IMR-90 (cell line): ENCODE measurements around the gene KMT2A. TPM values are rescaled to one million over a fixed set of nuclear protein-coding genes. Genes with fewer than 3 reads are reported as not detected.

Experiments
- ATAC-seq: fragments of 200-7000 bp; cut with Tn5 transposase; 2 replicates; pipeline ENCODE4 v1.9.1; 2020; ENCODE audit warnings: low read depth, mild to moderate bottlenecking, moderate library complexity
- BruUV-seq: library from RNA; stranded (reverse); fragments of 400-500 nt; replicated peaks from 2 replicates; lab custom pipeline; 2021; lab: Mats Ljungman, UMichigan
- CTCF ChIA-PET: fragments of 300-600 bp; formaldehyde crosslinking; extraction: SDS; loops from one replicate; lab custom pipeline; 2021; ENCODE audit warnings: antibody characterized with exemption; lab: Yijun Ruan, JAX
- POLR2A ChIA-PET: fragments of 300-600 bp; sonication (Branson Sonifier 250); formaldehyde crosslinking; loops from one replicate; lab custom pipeline; 2022; ENCODE audit warnings: antibody characterized with exemption; ENCODE audit not compliant: unreplicated experiment; lab: Charles Lee
- DNase-seq: peaks from one replicate; pipeline ENCODE4 v3.0.0; 2013
- H2AFZ ChIP-seq: replicated peaks from 2 replicates; pipeline ENCODE3; 2013; ENCODE audit warnings: low read length, mild to moderate bottlenecking; ENCODE audit not compliant: poor library complexity
- H2AK5ac ChIP-seq: 2 replicates; pipeline ENCODE4 v1.6.1; 2013; ENCODE audit warnings: low read depth, low read length, inconsistent platforms
- H2AK9ac ChIP-seq: replicated peaks from 2 replicates; pipeline ENCODE3; 2013; ENCODE audit warnings: mild to moderate bottlenecking, low read depth, low read length, moderate library complexity; ENCODE audit not compliant: poor library complexity
- H2BK120ac ChIP-seq: 2 replicates; pipeline ENCODE4 v1.6.1; 2013; ENCODE audit warnings: low read depth, low read length, inconsistent platforms
- H2BK15ac ChIP-seq: 3 replicates; pipeline ENCODE4 v1.6.1; 2013; ENCODE audit warnings: low read depth, low read length, inconsistent platforms
- H2BK20ac ChIP-seq: 2 replicates; pipeline ENCODE4 v1.6.1; 2013; ENCODE audit warnings: low read depth, mild to moderate bottlenecking, inconsistent platforms, low read length, moderate library complexity
- H2BK5ac ChIP-seq: 2 replicates; pipeline ENCODE4 v1.6.1; 2013; ENCODE audit warnings: mild to moderate bottlenecking, low read depth, low read length, inconsistent platforms; ENCODE audit not compliant: poor library complexity, severe bottlenecking
- H3K14ac ChIP-seq: replicated peaks from 2 replicates; pipeline ENCODE4 v1.6.1; 2013; ENCODE audit warnings: low read depth, low read length, inconsistent platforms
- H3K18ac ChIP-seq: 2 replicates; pipeline ENCODE4 v1.6.1; 2013; ENCODE audit warnings: low read depth, low read length, control low read depth
- H3K23ac ChIP-seq: 2 replicates; pipeline ENCODE4 v1.6.1; 2013; ENCODE audit warnings: low read depth, low read length, inconsistent platforms
- H3K27ac ChIP-seq: 2 replicates; pipeline ENCODE4 v1.5.1; 2013; ENCODE audit warnings: mild to moderate bottlenecking, control low read depth, low read length; ENCODE audit not compliant: insufficient read depth
- H3K27me3 ChIP-seq: 2 replicates; pipeline ENCODE4 v1.6.1; 2013; ENCODE audit warnings: low read length; ENCODE audit not compliant: control insufficient read depth, insufficient read depth
- H3K36me3 ChIP-seq: 2 replicates; pipeline ENCODE4 v1.6.1; 2013; ENCODE audit warnings: low read length, mixed read lengths; ENCODE audit not compliant: control insufficient read depth, insufficient read depth
- H3K4ac ChIP-seq: 2 replicates; pipeline ENCODE4 v1.6.1; 2013; ENCODE audit warnings: low read depth, low read length, inconsistent platforms
- H3K4me1 ChIP-seq: 2 replicates; pipeline ENCODE4 v1.6.1; 2013; ENCODE audit warnings: low read length, mixed read lengths; ENCODE audit not compliant: control insufficient read depth, insufficient read depth
- H3K4me2 ChIP-seq: 2 replicates; pipeline ENCODE4 v1.6.1; 2013; ENCODE audit warnings: low read depth, mild to moderate bottlenecking, control low read depth, low read length, moderate library complexity
- H3K4me3 ChIP-seq: 2 replicates; pipeline ENCODE4 v1.5.1; 2013; ENCODE audit warnings: low read depth, mild to moderate bottlenecking, control low read depth, low read length, moderate library complexity; ENCODE audit not compliant: insufficient read depth
- H3K56ac ChIP-seq: 2 replicates; pipeline ENCODE4 v1.6.1; 2013; ENCODE audit warnings: low read length, inconsistent platforms; ENCODE audit not compliant: insufficient read depth; ENCODE audit errors: extremely low read depth
- H3K79me1 ChIP-seq, 2 experiments: 2 replicates each; pipeline ENCODE4 v1.6.1; 2013; ENCODE audit warnings: low read length in 2 of 2, inconsistent platforms in 1 of 2, low read depth in 1 of 2
- H3K9ac ChIP-seq: 2 replicates; pipeline ENCODE4 v1.6.1; 2013; ENCODE audit warnings: low read depth, low read length, control low read depth
- H3K9me1 ChIP-seq: 2 replicates; pipeline ENCODE4 v1.6.1; 2013; ENCODE audit warnings: low read length, inconsistent platforms; ENCODE audit not compliant: insufficient read depth
- H3K9me3 ChIP-seq: 2 replicates; pipeline ENCODE4 v1.6.1; 2013; ENCODE audit warnings: low read length; ENCODE audit not compliant: control insufficient read depth, insufficient read depth
- H4K20me1 ChIP-seq: 2 replicates; pipeline ENCODE4 v1.6.1; 2013; ENCODE audit warnings: low read length, inconsistent platforms; ENCODE audit not compliant: insufficient read depth
- H4K5ac ChIP-seq: 2 replicates; pipeline ENCODE4 v1.6.1; 2013; ENCODE audit warnings: mild to moderate bottlenecking, low read depth, low read length, control low read depth
- H4K8ac ChIP-seq, 2 experiments: 2 replicates each; pipeline ENCODE4 v1.6.1; 2013; ENCODE audit warnings: low read depth in 2 of 2, low read length in 2 of 2, control low read depth in 1 of 2, inconsistent platforms in 1 of 2
- H4K91ac ChIP-seq: 2 replicates; pipeline ENCODE4 v1.6.1; 2013; ENCODE audit warnings: low read depth, low read length, inconsistent platforms; ENCODE audit not compliant: insufficient read depth
- BHLHE40 ChIP-seq: fragments of 150-350 bp; IDR thresholded peaks from 2 replicates; pipeline ENCODE4 v1.6.1; 2016; ENCODE audit warnings: mild to moderate bottlenecking, low read depth, low read length
- CEBPB ChIP-seq: IDR thresholded peaks from 2 replicates; pipeline ENCODE4 v1.6.1; 2012; ENCODE audit warnings: low read depth, low read length, improper control_type of control experiment
- CHD1 ChIP-seq: IDR thresholded peaks from 2 replicates; pipeline ENCODE4 v1.6.1; 2012; ENCODE audit warnings: low read depth, low read length, improper control_type of control experiment
- MAFK ChIP-seq: IDR thresholded peaks from 2 replicates; pipeline ENCODE4 v1.6.1; 2012; ENCODE audit warnings: low read depth, low read length, improper control_type of control experiment
- MAZ ChIP-seq: IDR thresholded peaks from 2 replicates; pipeline ENCODE4 v1.6.1; 2012; ENCODE audit warnings: low read depth, mild to moderate bottlenecking, low read length, improper control_type of control experiment, moderate library complexity, borderline replicate concordance
- RAD21 ChIP-seq: IDR thresholded peaks from 2 replicates; pipeline ENCODE4 v1.6.1; 2012; ENCODE audit warnings: low read length, improper control_type of control experiment
- RCOR1 ChIP-seq: IDR thresholded peaks from 2 replicates; pipeline ENCODE4 v1.6.1; 2012; ENCODE audit warnings: mild to moderate bottlenecking, low read length, improper control_type of control experiment; ENCODE audit not compliant: insufficient replicate concordance
- WGBS, 2 experiments: methylation state at CpG; one replicate each; pipeline versions ENCODE4 v1.1.5 to v1.1.7; 2013; ENCODE audit warnings: missing lambda C conversion rate in 2 of 2; ENCODE audit not compliant: insufficient read length in 1 of 2; ENCODE audit errors: extremely low coverage in 2 of 2; 5-methylcytosine and 5-hydroxymethylcytosine counted together
- dilution Hi-C: fragments of 300-500 bp; cut with HindIII; formaldehyde crosslinking; loops from one replicate; pipeline ENCODE4 v1.14.3; 2018; ENCODE audit warnings: low sequenced_read_pairs; ENCODE audit not compliant: unreplicated experiment
- in situ Hi-C: fragments of 300-500 bp; cut with MboI; formaldehyde crosslinking; loops from 3 replicates; pipeline ENCODE4 v1.14.3; 2019; ENCODE audit warnings: low sequenced_read_pairs, inconsistent platforms, mixed read lengths
- intact Hi-C: fragments of 100-400 bp; cut with micrococcal nuclease; formaldehyde crosslinking; loops from 2 replicates; pipeline ENCODE4 v1.10.0; 2022
- polyA plus RNA-seq, 3 experiments: library from polyadenylated mRNA; depleted of rRNA; stranded (reverse); fragments of >200 nt; gene quantifications; 2 replicates each; pipeline ENCODE4 v1.2.3, GENCODE V29; 2012; ENCODE audit warnings: low replicate concordance in 1 of 3
- total RNA-seq: library from RNA; depleted of rRNA; stranded (reverse); fragments of >200 nt; gene quantifications from 2 replicates; pipeline ENCODE4 v1.2.3, GENCODE V29; 2012
- TF ChIP-seq, protein P1 (sequence below): conservative IDR thresholded peaks from 2 replicates; pipeline ENCODE4 v1.5.1; 2012; ENCODE audit warnings: mild to moderate bottlenecking, low read depth, low read length, improper control_type of control experiment

Gene KMT2A
- total and polyA plus RNA-seq, 2 of the 4 experiments (the other 2 are of a cell fraction), result 18.2 to 21.1 TPM

DNA sequence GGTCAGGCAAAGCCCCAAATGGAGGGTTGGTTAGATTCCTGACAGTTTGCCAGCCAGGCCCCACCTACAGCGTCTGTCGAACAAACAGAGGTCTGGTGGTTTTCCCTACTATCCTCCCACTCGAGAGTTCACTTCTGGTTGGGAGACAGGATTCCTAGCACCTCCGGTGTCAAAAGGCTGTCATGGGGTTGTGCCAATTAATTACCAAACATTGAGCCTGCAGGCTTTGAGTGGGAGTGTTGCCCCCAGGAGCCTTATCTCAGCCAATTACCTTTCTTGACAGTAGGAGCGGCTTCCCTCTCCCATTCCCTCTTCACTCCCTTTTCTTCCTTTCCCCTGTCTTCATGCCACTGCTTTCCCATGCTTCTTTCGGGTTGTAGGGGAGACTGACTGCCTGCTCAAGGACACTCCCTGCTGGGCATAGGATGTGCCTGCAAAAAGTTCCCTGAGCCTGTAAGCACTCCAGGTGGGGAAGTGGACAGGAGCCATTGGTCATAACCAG is 86.3 kb downstream of the KMT2A start:
- Histone ChIP-seq H2AK5ac (no peak overlapping the region), H4K8ac (no peak overlapping the region), H3K23ac (no peak overlapping the region; the same call in 1 of the 2 replicates), H3K27ac (no peak overlapping the region), H3K9ac (no peak overlapping the region), H2BK5ac (no peak overlapping the region), H3K4me1 (peaks cover 2% of the 10 kb centered on the region; the same call in 1 of the 2 replicates), H2AFZ (no peak overlapping the region), H3K4ac (no peak overlapping the region), H2BK15ac (no peak overlapping the region), H2BK20ac (no peak overlapping the region), H3K4me2 (no peak overlapping the region), H3K27me3 (no peaks in the 10 kb centered on the region), H4K20me1 (peaks cover 7% of the 10 kb centered on the region; the same call in 1 of the 2 replicates), H2AK9ac (no peak overlapping the region), H4K91ac (no peak overlapping the region), H3K18ac (no peak overlapping the region), H4K5ac (no peak overlapping the region), H3K9me3 (no peaks in the 10 kb centered on the region), H3K79me1 (peaks cover 0 to 4% of the 10 kb centered on the region in 2 experiments; a peak in 2 of 4 replicates), H3K14ac (no peak overlapping the region), H3K56ac (no peak overlapping the region), H2BK120ac (no peak overlapping the region), H3K9me1 (no peaks in the 10 kb centered on the region), H3K36me3 (peaks cover 48% of the 10 kb centered on the region), H3K4me3 (no peak overlapping the region)
- DNase-seq (peak; percentile 30), ATAC-seq (peak; percentile 67; the same call in 1 of the 2 replicates)
- in situ Hi-C loops, result no loop called here
- BruUV-seq, result TSS peak; percentile 21
- dilution Hi-C loops, result no loop called here
- TF ChIP-seq CEBPB (no peak), BHLHE40 (no peak), RCOR1 (no peak), RAD21 (no peak), MAFK (no peak), MAZ (no peak), CHD1 (no peak)
- TF ChIP-seq, protein P1, sequence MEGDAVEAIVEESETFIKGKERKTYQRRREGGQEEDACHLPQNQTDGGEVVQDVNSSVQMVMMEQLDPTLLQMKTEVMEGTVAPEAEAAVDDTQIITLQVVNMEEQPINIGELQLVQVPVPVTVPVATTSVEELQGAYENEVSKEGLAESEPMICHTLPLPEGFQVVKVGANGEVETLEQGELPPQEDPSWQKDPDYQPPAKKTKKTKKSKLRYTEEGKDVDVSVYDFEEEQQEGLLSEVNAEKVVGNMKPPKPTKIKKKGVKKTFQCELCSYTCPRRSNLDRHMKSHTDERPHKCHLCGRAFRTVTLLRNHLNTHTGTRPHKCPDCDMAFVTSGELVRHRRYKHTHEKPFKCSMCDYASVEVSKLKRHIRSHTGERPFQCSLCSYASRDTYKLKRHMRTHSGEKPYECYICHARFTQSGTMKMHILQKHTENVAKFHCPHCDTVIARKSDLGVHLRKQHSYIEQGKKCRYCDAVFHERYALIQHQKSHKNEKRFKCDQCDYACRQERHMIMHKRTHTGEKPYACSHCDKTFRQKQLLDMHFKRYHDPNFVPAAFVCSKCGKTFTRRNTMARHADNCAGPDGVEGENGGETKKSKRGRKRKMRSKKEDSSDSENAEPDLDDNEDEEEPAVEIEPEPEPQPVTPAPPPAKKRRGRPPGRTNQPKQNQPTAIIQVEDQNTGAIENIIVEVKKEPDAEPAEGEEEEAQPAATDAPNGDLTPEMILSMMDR, result peak; percentile 17; the same call in 1 of the 2 replicates
- ChIA-PET POLR2A (no interaction called here), CTCF (interaction anchor here (0.6 kb wide), 1 partner anchor 14 kb away, joined by 3 read pairs; no protein-coding TSS in a partner anchor)
- no CpG with 5 or more reads among the region's 6 CpGs for WGBS, 2 experiments
- intact Hi-C loops, result no loop called here
